OCI-M2 (cell line): ENCODE results near the gene RUFY1.
"Not testable (repeated sequence)": the region's sequence is repeated elsewhere in the genome, so short reads cannot be mapped to it uniquely, and the experiment has no call there.

Source experiments
- DNase-seq: peaks from one replicate; lab custom pipeline; 2025; ENCODE audit not compliant: unreplicated experiment; lab: John Stamatoyannopoulos, UW

The RUFY1 gene, protein sequence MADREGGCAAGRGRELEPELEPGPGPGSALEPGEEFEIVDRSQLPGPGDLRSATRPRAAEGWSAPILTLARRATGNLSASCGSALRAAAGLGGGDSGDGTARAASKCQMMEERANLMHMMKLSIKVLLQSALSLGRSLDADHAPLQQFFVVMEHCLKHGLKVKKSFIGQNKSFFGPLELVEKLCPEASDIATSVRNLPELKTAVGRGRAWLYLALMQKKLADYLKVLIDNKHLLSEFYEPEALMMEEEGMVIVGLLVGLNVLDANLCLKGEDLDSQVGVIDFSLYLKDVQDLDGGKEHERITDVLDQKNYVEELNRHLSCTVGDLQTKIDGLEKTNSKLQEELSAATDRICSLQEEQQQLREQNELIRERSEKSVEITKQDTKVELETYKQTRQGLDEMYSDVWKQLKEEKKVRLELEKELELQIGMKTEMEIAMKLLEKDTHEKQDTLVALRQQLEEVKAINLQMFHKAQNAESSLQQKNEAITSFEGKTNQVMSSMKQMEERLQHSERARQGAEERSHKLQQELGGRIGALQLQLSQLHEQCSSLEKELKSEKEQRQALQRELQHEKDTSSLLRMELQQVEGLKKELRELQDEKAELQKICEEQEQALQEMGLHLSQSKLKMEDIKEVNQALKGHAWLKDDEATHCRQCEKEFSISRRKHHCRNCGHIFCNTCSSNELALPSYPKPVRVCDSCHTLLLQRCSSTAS

GRCh38 chr5:179550511-179551342 is at the start of gene RUFY1:
Gene RUFY1 (plus strand): TSS chr5:179550554. CDS start chr5:179550570, 16 bp downstream.
- DNase-seq, result no peak

GRCh38 chr5:179501997-179502396 is 48.4 kb upstream of the RUFY1 start:
- DNase-seq, result not testable (repeated sequence)

- DNase-seq, result not testable (repeated sequence)
Observed at GRCh38 chr5:179502420-179502819, 47.9 kb upstream of the RUFY1 start.

DNA sequence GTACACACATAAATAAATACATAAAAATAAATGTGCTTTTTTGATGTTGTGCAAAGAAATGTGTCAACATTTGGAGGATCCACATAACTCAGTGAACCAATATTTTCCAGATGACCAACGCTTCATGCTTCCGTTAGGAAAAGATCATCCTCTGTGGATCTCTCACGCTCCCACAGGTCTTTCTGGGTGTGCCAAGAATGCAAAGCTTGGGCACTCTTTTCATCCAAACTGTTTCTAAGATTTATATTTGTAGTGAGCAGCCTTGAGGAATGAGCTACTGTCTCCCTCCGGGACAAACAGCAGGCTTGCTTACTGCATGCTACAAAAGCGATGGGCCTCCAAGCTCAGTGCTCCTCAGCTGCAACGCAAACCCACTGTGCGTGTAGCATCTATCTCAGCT is 46.2 kb upstream of the RUFY1 start:
- DNase-seq, result no peak

DNA sequence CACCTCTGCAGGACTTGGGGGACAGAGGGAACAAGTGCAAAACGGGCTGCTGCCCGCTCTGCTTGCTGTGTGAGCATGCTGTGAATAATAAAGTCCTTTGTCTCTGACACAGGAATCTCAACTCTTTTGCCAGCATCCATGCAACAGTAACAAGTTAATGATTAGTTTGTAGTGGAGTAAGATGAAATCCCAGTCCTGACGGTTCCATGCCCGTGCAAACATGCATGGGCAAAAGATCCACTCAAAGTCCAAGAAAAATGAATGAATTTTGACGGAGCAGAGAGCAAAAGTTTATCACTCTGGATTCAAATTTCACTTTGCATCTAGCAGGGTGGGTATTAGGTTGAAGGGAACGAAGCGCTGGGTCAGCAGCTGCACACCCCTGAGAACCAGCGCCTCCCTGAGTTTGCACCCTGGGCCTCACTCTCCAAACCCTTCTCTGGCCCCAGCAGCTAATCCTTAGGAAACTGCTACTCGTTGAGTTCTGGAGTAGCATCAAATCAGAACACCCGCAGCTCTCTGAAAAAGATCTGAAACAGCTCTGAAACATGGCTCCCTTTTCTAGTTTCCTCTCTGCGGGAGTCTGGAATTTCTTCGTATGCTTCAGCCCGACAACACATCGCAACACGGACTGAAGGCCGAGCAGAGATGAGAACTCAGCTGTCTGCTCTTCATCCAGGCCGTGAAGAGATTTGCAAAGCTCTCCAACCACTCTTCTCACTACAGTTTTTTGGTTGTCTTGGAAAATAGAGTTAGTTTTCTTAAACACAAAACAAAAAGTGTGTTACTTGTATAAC is 45.6 kb upstream of the RUFY1 start:
- DNase-seq, result no peak

GRCh38 chr5:179505636-179506261 is 44.6 kb upstream of the RUFY1 start:
- DNase-seq, result no peak

GRCh38 chr5:179509239-179509638 is 41.1 kb upstream of the RUFY1 start:
- DNase-seq, result no peak

DNA sequence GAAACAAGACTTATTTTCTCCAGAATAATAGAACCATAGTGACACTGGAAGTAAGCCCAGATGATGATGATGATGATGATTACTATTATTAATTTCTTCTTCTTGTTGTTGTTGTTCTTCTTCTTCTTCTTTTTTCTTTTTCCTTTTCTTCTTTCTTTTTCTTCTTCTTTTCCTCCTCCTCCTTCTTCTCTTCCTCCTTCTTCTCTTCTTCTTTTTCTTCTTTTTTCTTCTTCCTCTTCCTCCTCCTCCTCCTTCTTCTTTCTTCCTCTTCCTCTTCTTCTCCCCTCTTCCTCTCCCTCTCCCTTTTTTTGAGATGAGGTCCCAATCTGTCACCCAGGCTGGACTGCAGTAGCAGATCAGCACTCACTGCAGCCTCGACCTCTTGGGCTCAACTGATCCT is 40.5 kb upstream of the RUFY1 start:
- no peak for DNase-seq

DNA sequence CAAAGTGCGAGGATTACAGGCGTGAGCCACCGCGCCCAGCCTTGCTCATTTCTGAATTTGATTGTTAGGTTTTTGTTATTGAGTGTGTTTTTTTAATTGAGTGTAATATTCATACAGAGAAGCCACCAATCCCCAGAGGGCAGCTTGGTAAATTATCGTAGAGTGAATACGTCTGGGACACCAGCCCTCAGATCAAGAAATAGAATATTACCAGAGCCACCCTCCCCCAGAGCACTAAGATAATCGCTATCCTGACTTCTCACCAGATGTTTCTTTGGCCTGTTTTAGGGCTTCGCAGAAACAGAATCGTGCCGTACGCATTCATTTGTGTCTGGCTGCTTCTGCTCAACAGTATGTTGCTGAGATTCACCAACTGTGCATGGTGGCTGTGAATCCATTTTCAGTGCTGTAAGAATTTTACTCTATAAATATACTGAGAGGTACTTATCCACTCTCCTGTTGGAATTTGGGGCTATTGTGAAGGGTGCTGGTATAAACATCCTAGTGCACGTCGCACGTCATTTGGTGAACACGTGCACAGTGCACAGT is 37.8 kb upstream of the RUFY1 start:
- DNase-seq, result no peak

DNA sequence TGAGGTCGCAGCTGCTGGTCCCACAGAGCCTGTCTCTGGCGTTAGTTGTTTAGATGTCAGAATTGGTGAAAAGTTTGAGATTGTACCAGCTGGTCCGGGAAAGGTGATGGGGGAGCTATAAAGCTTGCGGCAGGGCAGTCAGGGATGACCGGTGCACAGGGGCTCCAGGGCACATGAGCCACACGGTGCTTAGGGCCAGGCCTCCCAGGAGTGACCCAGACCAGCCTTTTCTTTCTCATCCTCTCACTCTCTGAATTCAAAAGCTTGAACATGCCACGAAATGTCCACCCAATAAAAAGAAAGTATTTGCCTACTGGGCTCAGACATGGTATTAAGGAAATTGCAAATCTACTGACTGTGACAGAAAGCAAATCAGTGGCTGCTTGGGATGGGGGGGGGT is 34.9 kb upstream of the RUFY1 start:
- not testable (repeated sequence) for DNase-seq

- DNase-seq, result no peak
Observed at GRCh38 chr5:179516221-179516620, 34.1 kb upstream of the RUFY1 start.

DNA sequence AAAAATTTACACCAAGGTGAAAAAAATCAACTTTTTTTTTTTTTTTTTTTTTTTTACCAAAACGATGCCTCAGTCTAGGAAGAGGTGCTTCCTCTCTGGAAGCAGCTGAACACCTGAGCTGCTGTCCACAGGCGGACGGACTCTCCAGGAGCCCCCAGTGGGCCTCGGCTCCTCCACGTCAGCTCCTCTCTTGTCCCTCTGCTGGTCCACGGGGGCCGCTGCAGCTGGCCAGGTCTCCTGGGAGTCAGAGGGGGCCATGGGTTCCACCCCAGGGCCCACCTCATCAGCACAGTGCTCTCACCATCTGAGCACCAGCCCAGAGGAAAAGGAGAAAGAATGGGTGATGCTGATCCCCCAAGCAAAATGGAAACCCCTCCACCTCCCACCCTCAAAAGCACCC is 32.6 kb upstream of the RUFY1 start:
- not testable (repeated sequence) for DNase-seq

DNA sequence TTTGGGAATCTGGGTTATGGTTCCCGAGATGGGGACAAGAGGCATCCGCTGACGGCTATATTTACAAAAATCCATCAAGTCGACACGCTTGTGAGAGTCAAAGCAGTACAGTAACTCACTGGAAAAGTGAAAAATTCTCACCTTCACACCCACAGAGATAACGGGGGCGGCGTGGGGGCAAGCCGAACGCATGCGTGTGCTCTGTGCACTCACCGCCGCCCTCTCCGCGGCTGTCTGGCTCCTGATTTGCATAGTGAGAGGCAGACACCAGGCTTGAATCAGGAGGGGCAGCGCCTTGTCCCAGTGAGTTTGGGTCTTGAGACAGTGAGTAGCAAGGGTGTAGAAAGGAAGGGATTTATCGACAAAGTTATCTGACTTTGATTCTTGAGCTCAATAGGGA is 32.0 kb upstream of the RUFY1 start:
- not testable (repeated sequence) for DNase-seq

DNA sequence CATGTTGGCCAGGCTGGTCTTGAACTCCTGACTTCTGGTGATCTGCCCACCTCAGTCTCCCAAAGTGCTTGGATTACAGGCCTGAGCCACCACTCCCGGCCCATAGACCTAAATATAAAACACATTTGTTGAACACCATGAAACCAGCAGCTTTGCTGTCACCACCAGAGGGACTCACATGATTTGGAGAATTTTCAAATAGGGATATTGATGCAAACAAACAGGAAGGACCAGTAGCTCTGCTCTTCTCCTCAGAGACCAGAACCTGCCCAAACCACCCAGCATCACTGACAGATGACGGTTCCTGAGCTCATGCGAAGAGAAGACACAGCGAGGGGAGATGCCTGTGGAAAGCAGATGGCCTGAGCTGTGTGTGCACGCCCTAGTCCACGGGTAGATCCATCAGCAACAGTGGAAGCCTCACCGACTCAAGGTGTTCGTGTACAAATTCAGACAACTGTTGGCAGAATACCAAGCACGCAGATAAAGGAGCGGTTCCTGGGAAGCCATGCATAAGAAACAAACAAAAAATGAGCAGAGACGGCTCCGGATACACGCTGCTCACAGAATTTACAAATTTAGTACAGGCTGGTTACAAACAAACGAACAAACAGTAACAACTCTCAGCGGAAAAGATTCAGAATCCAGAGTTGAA is 30.8 kb upstream of the RUFY1 start:
- DNase-seq, result not testable (repeated sequence)

DNA sequence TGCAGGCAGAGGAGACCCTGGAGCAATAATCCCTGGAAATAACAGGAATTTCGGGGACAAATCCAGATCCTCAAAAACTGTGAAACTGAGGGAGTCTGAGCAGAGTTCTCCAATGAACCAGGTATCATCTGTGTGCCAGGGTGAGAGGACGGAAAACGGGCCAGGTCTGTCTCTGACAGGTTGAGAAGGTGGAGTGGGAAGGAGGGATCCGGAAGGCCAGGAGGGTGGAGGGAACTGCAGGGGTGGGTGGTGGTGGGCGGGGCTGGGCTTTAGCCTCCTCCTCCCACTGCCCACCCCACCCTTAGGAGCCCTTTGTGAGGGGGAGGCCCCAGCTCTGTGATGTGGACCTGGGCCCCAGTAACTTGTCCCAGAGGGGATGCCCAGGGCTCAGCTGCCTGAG is 28.2 kb upstream of the RUFY1 start:
- not testable (repeated sequence) for DNase-seq

GRCh38 chr5:179526978-179527377 is 23.4 kb upstream of the RUFY1 start:
- no peak for DNase-seq

DNA sequence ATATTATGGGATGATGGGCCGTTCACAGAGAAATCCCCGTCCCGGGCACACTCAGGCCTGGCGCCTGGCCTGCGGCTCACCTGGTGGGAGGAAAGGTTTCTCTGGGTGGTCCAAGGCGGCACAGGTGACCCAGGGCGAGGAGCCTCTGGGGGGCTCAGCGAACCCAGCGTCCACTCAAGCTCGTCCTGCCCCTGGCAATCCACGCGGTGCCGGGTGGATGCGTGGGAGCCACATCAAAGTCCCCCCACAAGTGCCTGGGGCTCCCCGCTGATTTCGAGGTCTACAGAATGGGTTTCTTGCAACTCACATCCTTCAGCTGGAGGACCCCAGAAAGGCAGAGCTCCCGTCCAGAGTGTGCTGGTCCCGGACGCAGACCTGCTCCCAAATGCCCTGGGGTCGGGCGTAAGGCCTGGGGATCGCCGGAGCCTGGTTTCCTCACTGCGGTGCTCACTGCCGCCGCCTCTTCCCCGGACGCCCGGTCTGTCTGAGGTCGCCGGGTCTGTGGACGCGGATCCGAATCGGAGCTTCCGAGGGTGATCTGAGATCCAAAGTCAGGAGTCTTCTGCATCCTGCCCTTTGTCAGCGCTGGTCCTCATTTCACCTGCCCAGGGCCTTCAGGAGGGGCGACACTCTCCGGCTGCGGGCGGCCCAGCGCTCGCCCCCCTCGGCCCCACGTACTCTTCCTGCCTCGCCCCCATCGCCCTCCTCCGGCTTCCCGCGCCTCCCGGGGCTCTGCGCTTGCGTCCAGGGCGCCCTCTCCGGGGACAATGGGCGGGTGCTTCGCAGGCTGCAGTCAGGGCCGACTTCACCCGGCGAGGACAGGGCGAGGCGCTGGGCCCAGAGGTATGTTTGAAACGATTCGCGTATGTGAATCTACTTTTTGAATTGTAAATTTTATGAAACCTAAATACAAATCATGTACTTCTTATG is 20.0 kb upstream of the RUFY1 start:
- DNase-seq, result peak; percentile 9

- no peak for DNase-seq
Observed at GRCh38 chr5:179533024-179533423, 17.3 kb upstream of the RUFY1 start.
